ENCODE results near the gene KRTAP5-3. TPM values are rescaled to one million over a fixed set of nuclear protein-coding genes. Genes with fewer than 3 reads are reported as not detected.

KRTAP5-3 gene
- total RNA-seq, 4 donors from 2014 or later = not detected

DNA sequence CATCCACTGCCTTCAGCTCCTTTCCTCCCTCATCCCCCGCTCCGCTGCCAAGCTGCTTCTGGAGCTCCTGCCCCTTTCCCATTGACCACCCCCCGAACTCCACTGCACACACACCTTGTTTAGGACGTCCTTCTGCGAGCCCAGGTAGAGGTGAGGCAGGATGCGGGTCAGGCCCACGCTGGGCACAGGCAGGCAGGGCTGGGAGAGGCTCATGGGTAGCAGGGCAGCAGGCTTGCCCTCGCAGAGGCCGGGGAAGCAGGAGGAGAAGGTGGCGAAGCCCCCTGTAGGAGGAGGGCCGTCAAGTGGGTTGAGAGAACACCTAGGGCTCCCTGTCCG, 49.5 kb downstream of the KRTAP5-3 start:
- Histone ChIP-seq H3K27ac (peak overlapping the region; percentile 49 to 91 (median 80)), H3K27me3 (peaks cover 0 to 69% (median 0%) of the 10 kb centered on the region in 4 donors), H3K9me3 (no peaks in the 10 kb centered on the region), H3K4me3 (peak overlapping the region in 1 of 4 donors; percentile 27), H3K36me3 (no peaks in the 10 kb centered on the region), H3K4me1 (peaks cover 23 to 39% (median 26%) of the 10 kb centered on the region in 3 donors)
- WGBS, 2 donors = 81% methylated on average over 2 of the region's 12 CpGs; no CpG with 5 or more reads in 1 of the 2 donors
- TF ChIP-seq, protein P1, sequence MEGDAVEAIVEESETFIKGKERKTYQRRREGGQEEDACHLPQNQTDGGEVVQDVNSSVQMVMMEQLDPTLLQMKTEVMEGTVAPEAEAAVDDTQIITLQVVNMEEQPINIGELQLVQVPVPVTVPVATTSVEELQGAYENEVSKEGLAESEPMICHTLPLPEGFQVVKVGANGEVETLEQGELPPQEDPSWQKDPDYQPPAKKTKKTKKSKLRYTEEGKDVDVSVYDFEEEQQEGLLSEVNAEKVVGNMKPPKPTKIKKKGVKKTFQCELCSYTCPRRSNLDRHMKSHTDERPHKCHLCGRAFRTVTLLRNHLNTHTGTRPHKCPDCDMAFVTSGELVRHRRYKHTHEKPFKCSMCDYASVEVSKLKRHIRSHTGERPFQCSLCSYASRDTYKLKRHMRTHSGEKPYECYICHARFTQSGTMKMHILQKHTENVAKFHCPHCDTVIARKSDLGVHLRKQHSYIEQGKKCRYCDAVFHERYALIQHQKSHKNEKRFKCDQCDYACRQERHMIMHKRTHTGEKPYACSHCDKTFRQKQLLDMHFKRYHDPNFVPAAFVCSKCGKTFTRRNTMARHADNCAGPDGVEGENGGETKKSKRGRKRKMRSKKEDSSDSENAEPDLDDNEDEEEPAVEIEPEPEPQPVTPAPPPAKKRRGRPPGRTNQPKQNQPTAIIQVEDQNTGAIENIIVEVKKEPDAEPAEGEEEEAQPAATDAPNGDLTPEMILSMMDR (IDR thresholded peaks at IDR 0.05) = no peak
- TF ChIP-seq POLR2A (IDR thresholded peaks at IDR 0.05) = no peak
- no peak for DNase-seq
- intact Hi-C loops (cut with DNase I) = no loop called here

DNA sequence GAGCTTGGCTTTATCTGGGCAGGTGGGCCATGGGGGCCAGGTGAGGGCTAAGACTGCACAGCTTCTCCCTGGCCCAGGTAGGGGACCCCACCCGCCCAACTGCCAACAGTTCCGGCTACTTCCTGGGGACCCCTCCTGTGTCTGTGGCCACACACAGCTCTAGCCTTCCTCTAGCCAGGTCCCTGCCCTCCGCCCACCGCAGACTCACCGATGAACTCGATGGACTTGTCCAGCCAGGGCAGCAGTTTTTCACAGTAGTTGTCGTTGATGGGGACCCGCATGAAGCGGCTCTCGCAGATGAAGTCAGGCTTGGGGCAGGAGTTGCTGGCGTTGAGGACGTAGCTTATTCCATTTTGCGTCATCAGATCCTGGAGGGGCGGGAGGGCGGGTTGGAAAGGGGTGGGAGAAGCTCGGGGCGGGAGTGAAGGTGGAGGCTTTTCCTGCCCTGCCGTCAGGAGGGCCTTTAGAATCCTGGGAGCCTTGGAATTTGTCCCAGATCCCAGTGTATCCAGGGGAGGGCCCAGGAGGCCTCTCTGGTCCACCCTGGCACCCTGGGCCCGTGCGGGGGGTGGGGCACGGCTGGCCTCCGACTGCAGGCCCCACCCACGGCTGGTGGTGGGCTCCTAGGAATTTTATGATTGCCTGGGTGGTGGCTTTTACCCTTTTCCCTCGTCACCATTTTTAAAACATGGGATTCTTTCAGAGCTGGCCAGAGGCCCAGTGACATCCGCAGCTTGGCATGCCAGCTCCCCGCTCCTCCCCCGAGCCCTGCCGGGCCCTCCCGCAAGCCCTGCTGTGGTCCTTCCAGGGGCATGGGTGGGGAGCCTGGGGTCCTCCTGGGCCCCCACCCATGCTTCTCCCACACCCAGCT, 50.1 kb downstream of the KRTAP5-3 start:
- DNase-seq = no peak
- Histone ChIP-seq H3K36me3 (no peaks in the 10 kb centered on the region), H3K27me3 (peaks cover 0 to 67% (median 0%) of the 10 kb centered on the region in 4 donors), H3K4me1 (peaks cover 23 to 45% (median 27%) of the 10 kb centered on the region in 3 donors), H3K9me3 (no peaks in the 10 kb centered on the region), H3K4me3 (peak overlapping the region in 1 of 4 donors; percentile 15), H3K27ac (peak overlapping the region; percentile 49 to 91 (median 80))
- 20 to 42% methylated on average over 3 to 12 of the region's 29 CpGs for WGBS, 2 donors
- intact Hi-C loops (cut with DNase I) = no loop called here
- no peak for TF ChIP-seq POLR2A (IDR thresholded peaks at IDR 0.05)
- TF ChIP-seq, protein P1 (IDR thresholded peaks at IDR 0.05) = no peak

Other genes starting within 250 kb of the KRTAP5-3 start
- 1 to 10 TPM in 1 of 4 donors, under 1 TPM in 2, not detected in 1; 0.23 to 1.3 (median 0.35) TPM for gene BRSK2, start 218.5 kb downstream of the KRTAP5-3 start, total RNA-seq
- 10 to 100 TPM; 21.5 to 45.0 (median 30.1) TPM for gene MOB2, start 121.7 kb downstream of the KRTAP5-3 start, total RNA-seq
- 1 to 10 TPM in 2 of 4 donors, under 1 TPM in 2; 0.12 to 1.3 (median 0.64) TPM for gene DUSP8, start 36.2 kb downstream of the KRTAP5-3 start, total RNA-seq
- not detected for gene KRTAP5-1, start 23.2 kb downstream of the KRTAP5-3 start, total RNA-seq
- not detected for gene KRTAP5-2, start 10.2 kb downstream of the KRTAP5-3 start, total RNA-seq
- gene KRTAP5-4, start 13.7 kb upstream of the KRTAP5-3 start, total RNA-seq = not detected
- not detected for gene KRTAP5-5, start 21.3 kb upstream of the KRTAP5-3 start, total RNA-seq
- not detected for gene KRTAP5-6, start 88.7 kb upstream of the KRTAP5-3 start, total RNA-seq
- gene IFITM10, start 142.1 kb upstream of the KRTAP5-3 start, total RNA-seq = 1 to 10 TPM in 3 of 4 donors, under 1 TPM in 1; 0.88 to 6.3 (median 2.4) TPM
- gene CTSD, start 155.5 kb upstream of the KRTAP5-3 start, total RNA-seq = 100 to 1,000 TPM; 369 to 649 (median 567) TPM
- gene SYT8, start 226.5 kb upstream of the KRTAP5-3 start, total RNA-seq = 100 to 1,000 TPM in 1 of 4 donors, 10 to 100 TPM in 3; 28.7 to 110 (median 69.3) TPM
- 10 to 100 TPM in 3 of 4 donors, not detected in 1; 14.7 to 23.8 (median 15.0) TPM for gene TNNI2, start 230.5 kb upstream of the KRTAP5-3 start, total RNA-seq
- gene LSP1, start 244.6 kb upstream of the KRTAP5-3 start, total RNA-seq = 10 to 100 TPM; 23.3 to 75.9 (median 46.4) TPM

Data from esophagus squamous epithelium (tissue), 5 donors.